GM13977 (cell line): ENCODE results near the gene RFX1.

Experiments used
- DNase-seq: peaks from one replicate; pipeline ENCODE4 v3.0.0; 2012; ENCODE audit warnings: low spot score
- CTCF ChIP-seq: IDR thresholded peaks from 2 replicates; pipeline ENCODE4 v1.5.1; 2012; ENCODE audit warnings: mild to moderate bottlenecking, control low read depth; ENCODE audit not compliant: insufficient read depth; ENCODE audit errors: extremely low read depth, missing control alignments
- in situ Hi-C: fragments of 300-500 bp; cut with MboI; formaldehyde crosslinking; loops from one replicate; pipeline ENCODE4 v1.12.0; 2022; ENCODE audit warnings: low sequenced_read_pairs, low pct_unique_long_range_greater_than_20kb, mixed read lengths, inconsistent platforms; ENCODE audit not compliant: unreplicated experiment

The RFX1 gene

GRCh38 chr19:14006085-14006765 is at the start of gene RFX1:
Gene RFX1 (minus strand): TSS chr19:14006320. CDS start chr19:13993843, 12,477 bp downstream.
- in situ Hi-C loops, result no loop called here
- no peak for TF ChIP-seq CTCF
- DNase-seq, result peak; percentile 93

GRCh38 chr19:14055396-14055795 is 49.3 kb upstream of the RFX1 start:
- no peak for TF ChIP-seq CTCF
- in situ Hi-C loops, result loop anchor here (25.0 kb wide), 1 partner anchor 468 kb away; no protein-coding TSS in a partner anchor
- no peak for DNase-seq

GRCh38 chr19:14054721-14055120 is 48.6 kb upstream of the RFX1 start:
- no peak for DNase-seq
- in situ Hi-C loops, result loop anchor here (25.0 kb wide), 1 partner anchor 467 kb away; no protein-coding TSS in a partner anchor
- TF ChIP-seq CTCF, result no peak

- in situ Hi-C loops, result loop anchor here (25.0 kb wide), 1 partner anchor 467 kb away; no protein-coding TSS in a partner anchor
- no peak for TF ChIP-seq CTCF
- no peak for DNase-seq
Observed at GRCh38 chr19:14054099-14054498, 48.0 kb upstream of the RFX1 start.

DNA sequence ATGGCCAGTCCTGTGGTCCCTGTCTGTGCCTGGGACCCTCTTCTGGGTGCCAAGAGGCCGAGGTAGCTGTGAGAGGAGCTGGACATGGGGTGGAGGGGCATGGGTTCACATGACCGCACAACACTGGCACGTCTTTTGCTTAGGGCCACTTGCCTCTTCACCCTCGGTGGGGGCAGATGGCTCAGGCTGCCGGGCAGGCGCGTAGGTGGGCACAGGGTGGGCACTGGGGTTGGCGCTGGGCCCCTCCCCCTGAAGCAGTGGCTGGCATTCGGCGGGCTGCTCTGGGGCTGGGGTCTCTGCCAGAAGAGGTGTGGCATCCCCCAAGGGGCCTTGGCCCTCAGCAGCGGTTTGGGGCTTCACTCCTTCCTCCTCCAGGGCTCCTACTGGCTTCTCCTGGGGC is 47.4 kb upstream of the RFX1 start:
- no peak for TF ChIP-seq CTCF
- in situ Hi-C loops, result loop anchor here (25.0 kb wide), 1 partner anchor 466 kb away; no protein-coding TSS in a partner anchor
- DNase-seq, result no peak

GRCh38 chr19:14053032-14053431 is 46.9 kb upstream of the RFX1 start:
- no peak for TF ChIP-seq CTCF
- no peak for DNase-seq
- in situ Hi-C loops, result loop anchor here (25.0 kb wide), 1 partner anchor 466 kb away; no protein-coding TSS in a partner anchor
